HepG2 (cell line): Measurements from ENCODE around the gene SIRT6. TPM values are rescaled to one million over a fixed set of nuclear protein-coding genes. Genes with fewer than 3 reads are reported as not detected.
A peak's percentile ranks its signal among the peaks of the same experiment; 100 is the strongest.

Experiments used
- CCDC6 ChIP-seq: sonication (generic); formaldehyde crosslinking; IDR thresholded peaks from 2 replicates; pipeline ENCODE4 v1.8.1; 2022; ENCODE audit warnings: mild to moderate bottlenecking, missing genetic modification reagents, moderate library complexity
- CEBPG ChIP-seq: IDR thresholded peaks from 2 replicates; pipeline ENCODE4 v1.6.1; 2016
- EED ChIP-seq: sonication (generic); formaldehyde crosslinking; IDR thresholded peaks from 2 replicates; pipeline ENCODE4 v1.5.0; 2020; ENCODE audit warnings: mild to moderate bottlenecking, missing genetic modification reagents
- ELF3 ChIP-seq: IDR thresholded peaks from 2 replicates; pipeline ENCODE4 v1.6.1; 2016; ENCODE audit warnings: missing genetic modification reagents, missing compliant biosample characterization
- FOXP1 ChIP-seq, 2 experiments: fragments of 450-650 bp in 1 of 2; IDR thresholded peaks; 2 replicates each; pipeline ENCODE4 v1.6.1; 2017 to 2018; ENCODE audit warnings: antibody characterized with exemption in 1 of 2
- HHEX ChIP-seq: IDR thresholded peaks from 2 replicates; pipeline ENCODE4 v1.6.1; 2016; ENCODE audit warnings: control low read depth
- HOXD1 ChIP-seq: sonication (generic); formaldehyde crosslinking; IDR thresholded peaks from 2 replicates; pipeline ENCODE4 v1.5.0; 2020; ENCODE audit warnings: missing genetic modification reagents
- IRX3 ChIP-seq: sonication (generic); formaldehyde crosslinking; IDR thresholded peaks from 2 replicates; pipeline ENCODE4 v1.8.1; 2023; ENCODE audit warnings: mild to moderate bottlenecking, low read depth, missing genetic modification reagents, borderline replicate concordance
- KAT7 ChIP-seq: IDR thresholded peaks from 2 replicates; pipeline ENCODE4 v1.6.1; 2018; ENCODE audit warnings: borderline replicate concordance, missing compliant biosample characterization
- KLF12 ChIP-seq: sonication (generic); formaldehyde crosslinking; IDR thresholded peaks from 2 replicates; pipeline ENCODE4 v1.4.0; 2020; ENCODE audit warnings: missing genetic modification reagents, borderline replicate concordance
- KLF9 ChIP-seq: IDR thresholded peaks from 2 replicates; pipeline ENCODE4 v1.6.1; 2016; ENCODE audit warnings: low read depth
- MBNL3 ChIP-seq: fragments of 250-450 bp; sonication (Bioruptor Pico); conservative IDR thresholded peaks from 2 replicates; pipeline ENCODE4 v1.8.0; 2022; ENCODE audit warnings: mild to moderate bottlenecking, inconsistent platforms
- MTF1 ChIP-seq: sonication (generic); formaldehyde crosslinking; IDR thresholded peaks from 2 replicates; pipeline ENCODE4 v1.5.0; 2020; ENCODE audit warnings: missing genetic modification reagents
- PHF20 ChIP-seq: sonication (generic); formaldehyde crosslinking; IDR thresholded peaks from 2 replicates; pipeline ENCODE4 v1.5.0; 2020; ENCODE audit warnings: mild to moderate bottlenecking, missing genetic modification reagents
- PHF8 ChIP-seq: sonication (generic); formaldehyde crosslinking; IDR thresholded peaks from 2 replicates; pipeline ENCODE4 v1.5.0; 2020; ENCODE audit warnings: missing genetic modification reagents
- TGIF2 ChIP-seq: IDR thresholded peaks from 2 replicates; pipeline ENCODE4 v1.6.1; 2016; ENCODE audit warnings: control low read depth, missing compliant biosample characterization
- ZFX ChIP-seq: sonication (generic); formaldehyde crosslinking; IDR thresholded peaks from 2 replicates; pipeline ENCODE4 v1.4.0; 2020; ENCODE audit warnings: mild to moderate bottlenecking, low read depth, missing genetic modification reagents, moderate library complexity
- ZMYM2 ChIP-seq: sonication (generic); formaldehyde crosslinking; IDR thresholded peaks from 2 replicates; pipeline ENCODE4 v1.8.0; 2022; ENCODE audit warnings: mild to moderate bottlenecking, missing genetic modification reagents
- ZNF34 ChIP-seq: sonication (generic); formaldehyde crosslinking; IDR thresholded peaks from 2 replicates; pipeline ENCODE4 v1.4.0; 2020; ENCODE audit warnings: mild to moderate bottlenecking, missing genetic modification reagents, borderline replicate concordance
- ZNF546 ChIP-seq: sonication (generic); formaldehyde crosslinking; conservative IDR thresholded peaks from 2 replicates; pipeline ENCODE4 v1.8.1; 2023; ENCODE audit warnings: mild to moderate bottlenecking, missing genetic modification reagents
- ZNF567 ChIP-seq: sonication (generic); formaldehyde crosslinking; IDR thresholded peaks from 2 replicates; pipeline ENCODE4 v1.8.1; 2023; ENCODE audit warnings: mild to moderate bottlenecking, missing genetic modification reagents, borderline replicate concordance
- ZNF589 ChIP-seq: sonication (generic); formaldehyde crosslinking; conservative IDR thresholded peaks from 2 replicates; pipeline ENCODE4 v1.8.0; 2022; ENCODE audit warnings: mild to moderate bottlenecking, moderate library complexity, missing genetic modification reagents
- ZNF615 ChIP-seq: sonication (generic); formaldehyde crosslinking; IDR thresholded peaks from 2 replicates; pipeline ENCODE4 v1.5.0; 2020; ENCODE audit warnings: mild to moderate bottlenecking, missing genetic modification reagents, borderline replicate concordance
- ZNF782 ChIP-seq: sonication (generic); formaldehyde crosslinking; IDR thresholded peaks from 2 replicates; pipeline ENCODE4 v1.4.0; 2020; ENCODE audit warnings: missing genetic modification reagents, mild to moderate bottlenecking, borderline replicate concordance
- ZUFSP ChIP-seq: sonication (generic); formaldehyde crosslinking; IDR thresholded peaks from 2 replicates; pipeline ENCODE4 v1.9.0; 2021; ENCODE audit warnings: missing genetic modification reagents, mild to moderate bottlenecking, borderline replicate concordance
- polyA plus RNA-seq, 8 experiments: library from polyadenylated mRNA; depleted of rRNA in 3 of 8; stranded (reverse) in 7 of 8; unstranded in 1 of 8; fragments of >200 nt; fragmentation: Illumina TruSeq in 4 of 8; extraction: Trizol in 4 of 8; gene quantifications; 2 replicates each; pipeline versions ENCODE4 v1.2.1 to v1.2.3, GENCODE V29; 2011 to 2016; ENCODE audit warnings: low read depth in 4 of 8, missing spikeins in 1 of 8, mixed read lengths in 1 of 8; ENCODE audit not compliant: insufficient read depth in 1 of 8
- total RNA-seq, 5 experiments: library from RNA; depleted of rRNA; stranded (reverse); fragments of >200 nt; fragmentation: Illumina TruSeq; extraction: Trizol; gene quantifications; 2 replicates each; pipeline ENCODE4 v1.2.3, GENCODE V29; 2016; ENCODE audit warnings: low read depth in 1 of 5
- TF ChIP-seq, protein P1 (sequence below): sonication (generic); formaldehyde crosslinking; IDR thresholded peaks from 2 replicates; pipeline ENCODE4 v1.5.1; 2020; ENCODE audit warnings: missing genetic modification reagents, mild to moderate bottlenecking, borderline replicate concordance

SIRT6 gene
- total and polyA plus RNA-seq, 2 of the 13 experiments (the other 11 are each of a cell fraction or from before 2014, with no cell fraction given) = 11.0 to 18.4 TPM

- no peak; the same call in 1 of the 2 replicates for TF ChIP-seq KLF12
- 0 out of 2 replicates have a peak, but pooled peaks have one; percentile 47 for TF ChIP-seq ZNF589
- no peak for TF ChIP-seq MBNL3
- no peak for TF ChIP-seq MTF1 (CRISPR knock-in tag)
- peak; percentile 80 for TF ChIP-seq ZFX
- 0 out of 2 replicates have a peak, but pooled peaks have one; percentile 13 for TF ChIP-seq ZNF567 (CRISPR knock-in tag)
- no peak for TF ChIP-seq ZNF782 (CRISPR knock-in tag)
- no peak for TF ChIP-seq ZNF615 (CRISPR knock-in tag)
- no peak for TF ChIP-seq HOXD1 (CRISPR knock-in tag)
- TF ChIP-seq ELF3 (CRISPR knock-in tag) = peak; percentile 90
- no peak for TF ChIP-seq FOXP1 (IDR thresholded peaks at IDR 0.05)
- no peak for TF ChIP-seq FOXP1 (CRISPR knock-in tag; IDR thresholded peaks at IDR 0.05)
- TF ChIP-seq CEBPG = peak; percentile 18; the same call in 1 of the 2 replicates
- TF ChIP-seq ZNF546 = peak; percentile 66; the same call in 1 of the 2 replicates
- TF ChIP-seq KAT7 (CRISPR knock-in tag) = peak; percentile 93
- peak; percentile 71; the same call in 1 of the 2 replicates for TF ChIP-seq TGIF2 (CRISPR knock-in tag)
- TF ChIP-seq EED (CRISPR knock-in tag) = no peak
- TF ChIP-seq PHF8 (CRISPR knock-in tag) = peak; percentile 87
- no peak for TF ChIP-seq IRX3 (CRISPR knock-in tag)
- no peak for TF ChIP-seq HHEX (CRISPR knock-in tag)
- TF ChIP-seq, protein P1, sequence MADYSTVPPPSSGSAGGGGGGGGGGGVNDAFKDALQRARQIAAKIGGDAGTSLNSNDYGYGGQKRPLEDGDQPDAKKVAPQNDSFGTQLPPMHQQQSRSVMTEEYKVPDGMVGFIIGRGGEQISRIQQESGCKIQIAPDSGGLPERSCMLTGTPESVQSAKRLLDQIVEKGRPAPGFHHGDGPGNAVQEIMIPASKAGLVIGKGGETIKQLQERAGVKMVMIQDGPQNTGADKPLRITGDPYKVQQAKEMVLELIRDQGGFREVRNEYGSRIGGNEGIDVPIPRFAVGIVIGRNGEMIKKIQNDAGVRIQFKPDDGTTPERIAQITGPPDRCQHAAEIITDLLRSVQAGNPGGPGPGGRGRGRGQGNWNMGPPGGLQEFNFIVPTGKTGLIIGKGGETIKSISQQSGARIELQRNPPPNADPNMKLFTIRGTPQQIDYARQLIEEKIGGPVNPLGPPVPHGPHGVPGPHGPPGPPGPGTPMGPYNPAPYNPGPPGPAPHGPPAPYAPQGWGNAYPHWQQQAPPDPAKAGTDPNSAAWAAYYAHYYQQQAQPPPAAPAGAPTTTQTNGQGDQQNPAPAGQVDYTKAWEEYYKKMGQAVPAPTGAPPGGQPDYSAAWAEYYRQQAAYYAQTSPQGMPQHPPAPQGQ (CRISPR knock-in tag) = no peak
- TF ChIP-seq ZMYM2 = peak; percentile 67; the same call in 1 of the 2 replicates
- TF ChIP-seq KLF9 = peak; percentile 39; the same call in 1 of the 2 replicates
- peak; percentile 73; the same call in 1 of the 2 replicates for TF ChIP-seq CCDC6 (CRISPR knock-in tag)
- no peak for TF ChIP-seq ZUFSP (CRISPR knock-in tag)
- TF ChIP-seq ZNF34 (CRISPR knock-in tag) = no peak
- TF ChIP-seq PHF20 (CRISPR knock-in tag) = peak; percentile 98
Observed at GRCh38 chr19:4182084-4182810, at the start of gene SIRT6, which contains the start of gene ANKRD24 (continued).
